Liver (tissue), 9 donors: ENCODE results near the gene GBP1. TPM values are rescaled to one million over a fixed set of nuclear protein-coding genes. Genes with fewer than 3 reads are reported as not detected.

ENCODE experiments used
- DNase-seq: peaks from one replicate; pipeline ENCODE4 v3.0.0-alpha.2; 2017; ENCODE audit warnings: low spot score
- H3K27ac ChIP-seq, 2 donors: one replicate each; pipeline ENCODE4 v1.7.0; 2013; ENCODE audit warnings: inconsistent platforms in 2 of 2, low read length in 2 of 2, control low read depth in 1 of 2, low read depth in 1 of 2, mild to moderate bottlenecking in 1 of 2
- H3K27me3 ChIP-seq, 4 donors: one replicate each; pipeline versions ENCODE4 v1.6.1 to v1.7.0; 2013; ENCODE audit warnings: low read length in 3 of 4, inconsistent platforms in 1 of 4, mild to moderate bottlenecking in 1 of 4, moderate library complexity in 1 of 4; ENCODE audit not compliant: control insufficient read depth in 4 of 4, insufficient read depth in 4 of 4
- H3K36me3 ChIP-seq, 4 donors: one replicate each; pipeline versions ENCODE4 v1.6.1 to v1.7.0; 2013; ENCODE audit warnings: low read length in 3 of 4, mild to moderate bottlenecking in 3 of 4, low read depth in 1 of 4, moderate library complexity in 1 of 4; ENCODE audit not compliant: control insufficient read depth in 4 of 4, insufficient read depth in 3 of 4
- H3K4me1 ChIP-seq, 4 donors: one replicate each; pipeline versions ENCODE4 v1.6.1 to v1.7.0; 2013; ENCODE audit warnings: low read length in 3 of 4, mild to moderate bottlenecking in 3 of 4, moderate library complexity in 1 of 4; ENCODE audit not compliant: control insufficient read depth in 4 of 4, insufficient read depth in 4 of 4
- H3K4me3 ChIP-seq, 3 donors: one replicate each; pipeline versions ENCODE4 v1.6.1 to v1.7.0; 2013; ENCODE audit warnings: low read length in 3 of 3, control low read depth in 1 of 3, low read depth in 1 of 3, mild to moderate bottlenecking in 1 of 3
- H3K9ac ChIP-seq, 2 donors: one replicate each; pipeline ENCODE4 v1.7.0; 2013; ENCODE audit warnings: low read length in 2 of 2, mild to moderate bottlenecking in 2 of 2, moderate library complexity in 2 of 2, control low read depth in 1 of 2, low read depth in 1 of 2
- H3K9me3 ChIP-seq, 4 donors: one replicate each; pipeline versions ENCODE4 v1.6.1 to v1.7.0; 2013; ENCODE audit warnings: low read length in 3 of 4; ENCODE audit not compliant: control insufficient read depth in 4 of 4
- EGR1 ChIP-seq, 2 donors: IDR thresholded peaks; 2 replicates each; pipeline ENCODE4 v1.6.1; 2016 to 2018; ENCODE audit warnings: antibody characterized with exemption in 2 of 2, low read depth in 2 of 2
- FOXA1 ChIP-seq: IDR thresholded peaks from 2 replicates; pipeline ENCODE4 v1.6.1; 2016; ENCODE audit warnings: antibody characterized with exemption
- FOXA2 ChIP-seq: IDR thresholded peaks from 2 replicates; pipeline ENCODE4 v1.6.1; 2016; ENCODE audit warnings: antibody characterized with exemption
- GABPA ChIP-seq, 2 donors: IDR thresholded peaks in 1 of 2; conservative IDR thresholded peaks in 1 of 2; 2 replicates each; pipeline ENCODE4 v1.6.1; 2016; ENCODE audit warnings: antibody characterized with exemption in 2 of 2, mild to moderate bottlenecking in 1 of 2, moderate library complexity in 1 of 2
- HNF4A ChIP-seq, 2 donors: conservative IDR thresholded peaks; 2 replicates each; pipeline ENCODE4 v1.6.1; 2016; ENCODE audit warnings: antibody characterized with exemption in 2 of 2, mild to moderate bottlenecking in 2 of 2
- HNF4G ChIP-seq: IDR thresholded peaks from 2 replicates; pipeline ENCODE4 v1.6.1; 2016; ENCODE audit warnings: antibody characterized with exemption
- JUND ChIP-seq, 2 donors: IDR thresholded peaks; 2 replicates each; pipeline ENCODE4 v1.6.1; 2016; ENCODE audit warnings: antibody characterized with exemption in 2 of 2
- NR2F2 ChIP-seq: IDR thresholded peaks from 2 replicates; pipeline ENCODE4 v1.6.1; 2016; ENCODE audit warnings: antibody characterized with exemption
- RAD21 ChIP-seq, 2 donors: IDR thresholded peaks; 2 replicates each; pipeline ENCODE4 v1.6.1; 2016; ENCODE audit warnings: antibody characterized with exemption in 2 of 2, mild to moderate bottlenecking in 2 of 2
- RXRA ChIP-seq, 2 donors: IDR thresholded peaks; 2 replicates each; pipeline ENCODE4 v1.6.1; 2017 to 2018; ENCODE audit warnings: antibody characterized with exemption in 2 of 2, mild to moderate bottlenecking in 1 of 2
- SP1 ChIP-seq: IDR thresholded peaks from 2 replicates; pipeline ENCODE4 v1.6.1; 2018; ENCODE audit warnings: antibody characterized with exemption, mild to moderate bottlenecking
- TAF1 ChIP-seq: conservative IDR thresholded peaks from 2 replicates; pipeline ENCODE4 v1.6.1; 2016; ENCODE audit warnings: antibody characterized with exemption, mild to moderate bottlenecking
- YY1 ChIP-seq: IDR thresholded peaks from 2 replicates; pipeline ENCODE4 v1.6.1; 2016; ENCODE audit warnings: antibody characterized with exemption, mild to moderate bottlenecking
- WGBS: extraction: QIAGEN DNeasy Blood & Tissue Kit; methylation state at CpG from one replicate; pipeline ENCODE4 v1.1.7; 2013; 5-methylcytosine and 5-hydroxymethylcytosine counted together
- polyA plus RNA-seq, 2 donors: library from polyadenylated mRNA; stranded (reverse) in 1 of 2; unstranded in 1 of 2; fragments of 200-250 nt in 1 of 2; fragments of >200 nt in 1 of 2; fragmentation: Nextera tagmentation in 1 of 2; extraction: Ambion mirVana in 1 of 2; gene quantifications; one replicate each; pipeline versions ENCODE4 v1.2.1 to v1.2.3, GENCODE V29; 2013 to 2015
- total RNA-seq, 2 donors: library from RNA; depleted of rRNA; stranded (reverse); fragments of >200 nt; gene quantifications; one replicate each; pipeline ENCODE4 v1.2.3, GENCODE V29; 2014
- TF ChIP-seq, protein P1 (sequence below): IDR thresholded peaks from 2 replicates; pipeline ENCODE4 v1.6.1; 2016; ENCODE audit warnings: antibody characterized with exemption
- TF ChIP-seq, protein P2 (sequence below): IDR thresholded peaks from 2 replicates; pipeline ENCODE4 v1.6.1; 2016; ENCODE audit warnings: antibody characterized with exemption, mild to moderate bottlenecking
- TF ChIP-seq, protein P3 (sequence below): fragments of 150-350 bp; IDR thresholded peaks from 2 replicates; pipeline ENCODE4 v1.5.1; 2017; ENCODE audit warnings: improper control_type of control experiment, low read depth, low read length; ENCODE audit not compliant: missing input control
- TF ChIP-seq, protein P4 (sequence below): IDR thresholded peaks from 2 replicates; pipeline ENCODE4 v1.6.1; 2016; ENCODE audit warnings: antibody characterized with exemption
- TF ChIP-seq, protein P5 (sequence below): IDR thresholded peaks from 2 replicates; pipeline ENCODE4 v1.6.1; 2016; ENCODE audit warnings: antibody characterized with exemption
- donor health status: healthy.
- donor health status: healthy.
- donor health status: healthy.
- donor health status: healthy.
- donor health status: healthy.

The GBP1 gene, protein sequence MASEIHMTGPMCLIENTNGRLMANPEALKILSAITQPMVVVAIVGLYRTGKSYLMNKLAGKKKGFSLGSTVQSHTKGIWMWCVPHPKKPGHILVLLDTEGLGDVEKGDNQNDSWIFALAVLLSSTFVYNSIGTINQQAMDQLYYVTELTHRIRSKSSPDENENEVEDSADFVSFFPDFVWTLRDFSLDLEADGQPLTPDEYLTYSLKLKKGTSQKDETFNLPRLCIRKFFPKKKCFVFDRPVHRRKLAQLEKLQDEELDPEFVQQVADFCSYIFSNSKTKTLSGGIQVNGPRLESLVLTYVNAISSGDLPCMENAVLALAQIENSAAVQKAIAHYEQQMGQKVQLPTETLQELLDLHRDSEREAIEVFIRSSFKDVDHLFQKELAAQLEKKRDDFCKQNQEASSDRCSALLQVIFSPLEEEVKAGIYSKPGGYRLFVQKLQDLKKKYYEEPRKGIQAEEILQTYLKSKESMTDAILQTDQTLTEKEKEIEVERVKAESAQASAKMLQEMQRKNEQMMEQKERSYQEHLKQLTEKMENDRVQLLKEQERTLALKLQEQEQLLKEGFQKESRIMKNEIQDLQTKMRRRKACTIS
- total RNA-seq = 10 to 100 TPM in 1 of 2 donors, 1 to 10 TPM in 1; 9.1 to 23.5 TPM
- 10 to 100 TPM; 16.6 to 72.6 TPM for polyA plus RNA-seq

- H3K36me3 ChIP-seq = peaks cover 0 to 12% (median 6%) of the 10 kb centered on the region in 4 donors
- no peak for DNase-seq
- no peak for TF ChIP-seq EGR1 (IDR thresholded peaks at IDR 0.05; ENCODE audit: low read depth in 2 of 2)
- no peak for TF ChIP-seq FOXA2
- TF ChIP-seq RXRA (IDR thresholded peaks at IDR 0.05) = peak in 1 of 2 donors; percentile 18
- TF ChIP-seq, protein P1, sequence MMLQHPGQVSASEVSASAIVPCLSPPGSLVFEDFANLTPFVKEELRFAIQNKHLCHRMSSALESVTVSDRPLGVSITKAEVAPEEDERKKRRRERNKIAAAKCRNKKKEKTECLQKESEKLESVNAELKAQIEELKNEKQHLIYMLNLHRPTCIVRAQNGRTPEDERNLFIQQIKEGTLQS = no peak
- TF ChIP-seq, protein P2, sequence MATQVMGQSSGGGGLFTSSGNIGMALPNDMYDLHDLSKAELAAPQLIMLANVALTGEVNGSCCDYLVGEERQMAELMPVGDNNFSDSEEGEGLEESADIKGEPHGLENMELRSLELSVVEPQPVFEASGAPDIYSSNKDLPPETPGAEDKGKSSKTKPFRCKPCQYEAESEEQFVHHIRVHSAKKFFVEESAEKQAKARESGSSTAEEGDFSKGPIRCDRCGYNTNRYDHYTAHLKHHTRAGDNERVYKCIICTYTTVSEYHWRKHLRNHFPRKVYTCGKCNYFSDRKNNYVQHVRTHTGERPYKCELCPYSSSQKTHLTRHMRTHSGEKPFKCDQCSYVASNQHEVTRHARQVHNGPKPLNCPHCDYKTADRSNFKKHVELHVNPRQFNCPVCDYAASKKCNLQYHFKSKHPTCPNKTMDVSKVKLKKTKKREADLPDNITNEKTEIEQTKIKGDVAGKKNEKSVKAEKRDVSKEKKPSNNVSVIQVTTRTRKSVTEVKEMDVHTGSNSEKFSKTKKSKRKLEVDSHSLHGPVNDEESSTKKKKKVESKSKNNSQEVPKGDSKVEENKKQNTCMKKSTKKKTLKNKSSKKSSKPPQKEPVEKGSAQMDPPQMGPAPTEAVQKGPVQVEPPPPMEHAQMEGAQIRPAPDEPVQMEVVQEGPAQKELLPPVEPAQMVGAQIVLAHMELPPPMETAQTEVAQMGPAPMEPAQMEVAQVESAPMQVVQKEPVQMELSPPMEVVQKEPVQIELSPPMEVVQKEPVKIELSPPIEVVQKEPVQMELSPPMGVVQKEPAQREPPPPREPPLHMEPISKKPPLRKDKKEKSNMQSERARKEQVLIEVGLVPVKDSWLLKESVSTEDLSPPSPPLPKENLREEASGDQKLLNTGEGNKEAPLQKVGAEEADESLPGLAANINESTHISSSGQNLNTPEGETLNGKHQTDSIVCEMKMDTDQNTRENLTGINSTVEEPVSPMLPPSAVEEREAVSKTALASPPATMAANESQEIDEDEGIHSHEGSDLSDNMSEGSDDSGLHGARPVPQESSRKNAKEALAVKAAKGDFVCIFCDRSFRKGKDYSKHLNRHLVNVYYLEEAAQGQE = peak; percentile 91
- peak; percentile 63 for TF ChIP-seq YY1
- TF ChIP-seq HNF4G = no peak
- no peak for TF ChIP-seq FOXA1
- TF ChIP-seq, protein P3, sequence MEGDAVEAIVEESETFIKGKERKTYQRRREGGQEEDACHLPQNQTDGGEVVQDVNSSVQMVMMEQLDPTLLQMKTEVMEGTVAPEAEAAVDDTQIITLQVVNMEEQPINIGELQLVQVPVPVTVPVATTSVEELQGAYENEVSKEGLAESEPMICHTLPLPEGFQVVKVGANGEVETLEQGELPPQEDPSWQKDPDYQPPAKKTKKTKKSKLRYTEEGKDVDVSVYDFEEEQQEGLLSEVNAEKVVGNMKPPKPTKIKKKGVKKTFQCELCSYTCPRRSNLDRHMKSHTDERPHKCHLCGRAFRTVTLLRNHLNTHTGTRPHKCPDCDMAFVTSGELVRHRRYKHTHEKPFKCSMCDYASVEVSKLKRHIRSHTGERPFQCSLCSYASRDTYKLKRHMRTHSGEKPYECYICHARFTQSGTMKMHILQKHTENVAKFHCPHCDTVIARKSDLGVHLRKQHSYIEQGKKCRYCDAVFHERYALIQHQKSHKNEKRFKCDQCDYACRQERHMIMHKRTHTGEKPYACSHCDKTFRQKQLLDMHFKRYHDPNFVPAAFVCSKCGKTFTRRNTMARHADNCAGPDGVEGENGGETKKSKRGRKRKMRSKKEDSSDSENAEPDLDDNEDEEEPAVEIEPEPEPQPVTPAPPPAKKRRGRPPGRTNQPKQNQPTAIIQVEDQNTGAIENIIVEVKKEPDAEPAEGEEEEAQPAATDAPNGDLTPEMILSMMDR = no peak
- peak; percentile 33 to 37 for TF ChIP-seq RAD21 (IDR thresholded peaks at IDR 0.05)
- TF ChIP-seq, protein P4, sequence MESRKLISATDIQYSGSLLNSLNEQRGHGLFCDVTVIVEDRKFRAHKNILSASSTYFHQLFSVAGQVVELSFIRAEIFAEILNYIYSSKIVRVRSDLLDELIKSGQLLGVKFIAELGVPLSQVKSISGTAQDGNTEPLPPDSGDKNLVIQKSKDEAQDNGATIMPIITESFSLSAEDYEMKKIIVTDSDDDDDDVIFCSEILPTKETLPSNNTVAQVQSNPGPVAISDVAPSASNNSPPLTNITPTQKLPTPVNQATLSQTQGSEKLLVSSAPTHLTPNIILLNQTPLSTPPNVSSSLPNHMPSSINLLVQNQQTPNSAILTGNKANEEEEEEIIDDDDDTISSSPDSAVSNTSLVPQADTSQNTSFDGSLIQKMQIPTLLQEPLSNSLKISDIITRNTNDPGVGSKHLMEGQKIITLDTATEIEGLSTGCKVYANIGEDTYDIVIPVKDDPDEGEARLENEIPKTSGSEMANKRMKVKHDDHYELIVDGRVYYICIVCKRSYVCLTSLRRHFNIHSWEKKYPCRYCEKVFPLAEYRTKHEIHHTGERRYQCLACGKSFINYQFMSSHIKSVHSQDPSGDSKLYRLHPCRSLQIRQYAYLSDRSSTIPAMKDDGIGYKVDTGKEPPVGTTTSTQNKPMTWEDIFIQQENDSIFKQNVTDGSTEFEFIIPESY = peak; percentile 28
- peak; percentile 61 for TF ChIP-seq SP1
- no peak for TF ChIP-seq GABPA (IDR thresholded peaks at IDR 0.05 in 1 of 2, conservative IDR thresholded peaks at IDR 0.05 in 1 of 2)
- TF ChIP-seq NR2F2 = peak; percentile 10
- peak; percentile 98 for TF ChIP-seq TAF1
- TF ChIP-seq HNF4A (conservative IDR thresholded peaks at IDR 0.05) = peak; percentile 16 to 22
- peak in 1 of 2 donors; percentile 55 for TF ChIP-seq JUND (IDR thresholded peaks at IDR 0.05)
- TF ChIP-seq, protein P5, sequence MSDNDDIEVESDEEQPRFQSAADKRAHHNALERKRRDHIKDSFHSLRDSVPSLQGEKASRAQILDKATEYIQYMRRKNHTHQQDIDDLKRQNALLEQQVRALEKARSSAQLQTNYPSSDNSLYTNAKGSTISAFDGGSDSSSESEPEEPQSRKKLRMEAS = no peak
- peaks cover 0 to 26% (median 5%) of the 10 kb centered on the region in 4 donors for H3K4me1 ChIP-seq
- H3K9ac ChIP-seq = peak within 1 kb of the TSS; percentile 93 to 100
- H3K27me3 ChIP-seq = no peaks in the 10 kb centered on the region
- H3K27ac ChIP-seq = peak within 1 kb of the TSS; percentile 91 to 98
- peak within 1 kb of the TSS; percentile 52 to 91 (median 75) for H3K4me3 ChIP-seq
- 22% methylated on average over 4 of the region's 4 CpGs for WGBS
- H3K9me3 ChIP-seq = no peaks in the 10 kb centered on the region
Observed at GRCh38 chr1:89065079-89065868, at the start of gene GBP1. Gene GBP1, minus strand, starts transcription at chr1:89065208. Its CDS starts 1,974 bp downstream, at chr1:89063234.
